A673 (cell line): Measurements from ENCODE around the gene KRTAP10-2. TPM values are rescaled to one million over a fixed set of nuclear protein-coding genes. Genes with fewer than 3 reads are reported as not detected.

ENCODE experiments used
- BruUV-seq: library from RNA; stranded (reverse); fragments of 400-500 nt; replicated peaks from 2 replicates; lab custom pipeline; 2021; lab: Mats Ljungman, UMichigan
- CTCF ChIA-PET: fragments of 300-600 bp; sonication (Branson Sonifier 250); formaldehyde crosslinking; loops from one replicate; lab custom pipeline; 2022; ENCODE audit warnings: antibody characterized with exemption; lab: Charles Lee
- POLR2A ChIA-PET: fragments of 300-600 bp; sonication (Branson Sonifier 250); formaldehyde crosslinking; loops from one replicate; lab custom pipeline; 2022; ENCODE audit warnings: antibody characterized with exemption; ENCODE audit not compliant: low non-redundant PET; lab: Charles Lee
- DNase-seq: peaks from one replicate; pipeline ENCODE4 v3.0.0-alpha.2; 2015; ENCODE audit warnings: low spot score
- H3K27ac ChIP-seq: fragments of 200-600 bp; sonication (generic); 2 replicates; pipeline ENCODE4 v1.5.1; 2016; ENCODE audit warnings: mixed run types, low read depth, mild to moderate bottlenecking, mixed read lengths, antibody characterized with exemption, low read length; ENCODE audit not compliant: poor library complexity, severe bottlenecking
- H3K27me3 ChIP-seq: fragments of 200-600 bp; sonication (generic); replicated peaks from 2 replicates; pipeline ENCODE4 v1.6.1; 2017; ENCODE audit warnings: mixed run types, low read depth, mild to moderate bottlenecking, mixed read lengths, antibody characterized with exemption, low read length; ENCODE audit not compliant: insufficient read depth, poor library complexity
- H3K36me3 ChIP-seq: fragments of 200-600 bp; sonication (generic); 2 replicates; pipeline ENCODE4 v1.6.1; 2016; ENCODE audit warnings: mixed run types, mild to moderate bottlenecking, mixed read lengths, antibody characterized with exemption, low read length; ENCODE audit not compliant: insufficient read depth, poor library complexity, severe bottlenecking
- H3K4me1 ChIP-seq: fragments of 200-600 bp; sonication (generic); 2 replicates; pipeline ENCODE4 v1.6.1; 2017; ENCODE audit warnings: mixed run types, mild to moderate bottlenecking, mixed read lengths, antibody characterized with exemption, low read length; ENCODE audit not compliant: insufficient read depth, poor library complexity, severe bottlenecking
- H3K4me3 ChIP-seq: fragments of 200-600 bp; sonication (generic); 2 replicates; pipeline ENCODE4 v1.5.1; 2016; ENCODE audit warnings: low read depth, mixed run types, mild to moderate bottlenecking, mixed read lengths, low read length; ENCODE audit not compliant: poor library complexity, severe bottlenecking
- H3K9me3 ChIP-seq: fragments of 200-600 bp; sonication (generic); 2 replicates; pipeline ENCODE4 v1.6.1; 2016; ENCODE audit warnings: mixed run types, low read depth, mild to moderate bottlenecking, mixed read lengths, antibody characterized with exemption, low read length; ENCODE audit not compliant: poor library complexity, severe bottlenecking
- EZH2 ChIP-seq: fragments of 200-600 bp; sonication (generic); IDR thresholded peaks from 2 replicates; pipeline ENCODE4 v1.6.1; 2017; ENCODE audit warnings: borderline replicate concordance, low read depth, mild to moderate bottlenecking, mixed read lengths, antibody characterized with exemption, low read length; ENCODE audit not compliant: poor library complexity, severe bottlenecking
- intact Hi-C: fragments of 100-400 bp; cut with micrococcal nuclease; formaldehyde crosslinking; loops from one replicate; pipeline ENCODE4 v1.10.0; 2022; ENCODE audit not compliant: unreplicated experiment
- total RNA-seq: library from RNA; stranded (reverse); gene quantifications from 2 replicates; pipeline ENCODE4 v1.2.3, GENCODE V29; 2021
- TF ChIP-seq, protein P1 (sequence below): fragments of 300-800, 200-600 bp; sonication (generic); conservative IDR thresholded peaks from 2 replicates; pipeline ENCODE4 v1.5.1; 2017; ENCODE audit warnings: low read depth, mild to moderate bottlenecking, antibody characterized with exemption, low read length, moderate library complexity, mixed read lengths

KRTAP10-2 gene
- total RNA-seq, 1 experiment from 2014 or later: 0.69 TPM

DNA sequence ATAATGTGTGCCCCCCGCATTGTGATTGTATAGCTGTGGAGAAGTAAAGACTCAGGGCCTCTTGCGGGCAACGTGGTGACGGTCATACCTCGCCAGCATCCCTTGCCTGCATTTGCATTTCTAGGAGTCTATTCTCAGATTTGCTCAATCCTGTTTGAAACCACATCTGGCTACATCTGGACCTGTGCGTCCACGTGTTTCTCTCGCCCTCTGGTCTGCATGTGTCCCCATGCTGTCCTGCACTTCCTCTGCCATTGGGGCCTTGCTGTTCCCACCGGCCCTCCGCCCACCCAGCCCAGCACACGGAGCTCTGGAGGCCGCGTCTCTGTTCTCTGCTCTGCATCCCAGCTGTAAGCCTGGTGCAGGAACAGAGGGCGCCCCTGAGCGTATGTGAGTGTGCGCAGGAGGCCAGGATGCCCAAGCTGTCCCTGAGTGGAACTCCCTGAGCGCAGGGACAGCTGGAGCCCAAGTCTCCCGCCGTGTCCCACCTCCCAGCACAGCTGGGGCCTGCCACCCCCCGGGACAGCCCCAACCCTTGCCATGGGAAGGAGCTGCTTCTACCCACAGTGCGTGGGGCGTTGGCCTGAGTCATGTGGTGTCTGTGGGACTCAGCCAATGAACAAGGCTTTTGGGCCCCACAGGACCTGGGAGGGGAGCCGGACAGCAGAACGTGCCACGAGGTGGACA, 1.6 kb downstream of the KRTAP10-2 start:
- CTCF ChIA-PET: no interaction called here
- BruUV-seq: no TSS peak
- Histone ChIP-seq H3K27me3 (no peaks in the 10 kb centered on the region), H3K4me1 (no peaks in the 10 kb centered on the region), H3K27ac (no peak overlapping the region), H3K9me3 (no peaks in the 10 kb centered on the region), H3K36me3 (no peaks in the 10 kb centered on the region), H3K4me3 (no peak overlapping the region)
- no peak for DNase-seq
- TF ChIP-seq, protein P1, sequence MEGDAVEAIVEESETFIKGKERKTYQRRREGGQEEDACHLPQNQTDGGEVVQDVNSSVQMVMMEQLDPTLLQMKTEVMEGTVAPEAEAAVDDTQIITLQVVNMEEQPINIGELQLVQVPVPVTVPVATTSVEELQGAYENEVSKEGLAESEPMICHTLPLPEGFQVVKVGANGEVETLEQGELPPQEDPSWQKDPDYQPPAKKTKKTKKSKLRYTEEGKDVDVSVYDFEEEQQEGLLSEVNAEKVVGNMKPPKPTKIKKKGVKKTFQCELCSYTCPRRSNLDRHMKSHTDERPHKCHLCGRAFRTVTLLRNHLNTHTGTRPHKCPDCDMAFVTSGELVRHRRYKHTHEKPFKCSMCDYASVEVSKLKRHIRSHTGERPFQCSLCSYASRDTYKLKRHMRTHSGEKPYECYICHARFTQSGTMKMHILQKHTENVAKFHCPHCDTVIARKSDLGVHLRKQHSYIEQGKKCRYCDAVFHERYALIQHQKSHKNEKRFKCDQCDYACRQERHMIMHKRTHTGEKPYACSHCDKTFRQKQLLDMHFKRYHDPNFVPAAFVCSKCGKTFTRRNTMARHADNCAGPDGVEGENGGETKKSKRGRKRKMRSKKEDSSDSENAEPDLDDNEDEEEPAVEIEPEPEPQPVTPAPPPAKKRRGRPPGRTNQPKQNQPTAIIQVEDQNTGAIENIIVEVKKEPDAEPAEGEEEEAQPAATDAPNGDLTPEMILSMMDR: no peak
- TF ChIP-seq EZH2: no peak
- POLR2A ChIA-PET: no interaction called here
- intact Hi-C loops: loop anchor here (10.0 kb wide), 1 partner anchor 55 kb away; the partner anchor contains the start of gene KRTAP10-7

DNA sequence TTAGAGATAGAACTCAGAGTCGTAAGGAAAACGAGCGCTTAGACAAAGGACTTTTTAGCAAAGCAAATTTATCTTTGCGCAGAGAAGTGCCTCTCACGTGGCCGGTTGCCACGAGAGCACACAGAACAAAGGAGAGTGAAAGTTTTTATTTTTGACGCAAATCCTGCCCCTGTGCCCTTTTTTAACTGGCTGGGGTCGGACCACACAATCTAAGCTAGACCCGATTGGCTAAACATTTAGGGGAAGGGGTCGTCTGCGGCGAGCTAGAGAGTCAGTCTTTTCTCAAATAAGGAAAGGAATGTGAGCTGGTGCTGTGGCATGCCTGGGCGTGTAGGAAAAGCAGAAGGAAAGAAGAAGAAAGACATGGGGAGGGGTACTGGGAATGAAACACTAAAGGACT, 2.4 kb downstream of the KRTAP10-2 start:
- Histone ChIP-seq H3K27ac (no peak overlapping the region), H3K27me3 (no peaks in the 10 kb centered on the region), H3K36me3 (no peaks in the 10 kb centered on the region), H3K4me3 (no peak overlapping the region), H3K9me3 (no peaks in the 10 kb centered on the region), H3K4me1 (no peaks in the 10 kb centered on the region)
- no peak for DNase-seq
- TF ChIP-seq, protein P1: no peak
- no peak for TF ChIP-seq EZH2
- no TSS peak for BruUV-seq
- ChIA-PET POLR2A (no interaction called here), CTCF (no interaction called here)
- intact Hi-C loops: loop anchor here (10.0 kb wide), 1 partner anchor 56 kb away; the partner anchor contains the start of gene KRTAP10-7

DNA sequence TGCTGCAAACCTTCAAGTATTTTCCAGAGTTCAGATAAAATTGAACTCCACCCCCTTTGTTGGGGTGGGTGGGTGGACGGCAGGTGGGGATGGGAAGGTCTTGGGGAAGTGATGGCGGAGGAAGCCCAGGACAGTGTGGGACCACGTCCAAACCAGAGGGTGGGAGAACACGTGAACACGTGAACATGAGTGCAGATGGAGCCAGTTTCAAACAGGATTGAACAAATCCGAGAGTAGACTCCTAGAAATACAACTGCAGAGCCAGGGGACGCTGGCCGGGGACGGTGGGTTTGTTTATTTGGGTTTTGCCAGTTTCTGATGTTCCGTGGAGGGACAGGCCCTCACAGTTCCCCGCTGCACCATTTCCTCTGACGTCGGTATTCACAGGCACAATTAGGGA, 2.9 kb downstream of the KRTAP10-2 start:
- BruUV-seq: no TSS peak
- Histone ChIP-seq H3K27me3 (no peaks in the 10 kb centered on the region), H3K36me3 (no peaks in the 10 kb centered on the region), H3K27ac (no peak overlapping the region), H3K4me1 (no peaks in the 10 kb centered on the region), H3K9me3 (peaks cover 4% of the 10 kb centered on the region), H3K4me3 (no peak overlapping the region)
- intact Hi-C loops: loop anchor here (10.0 kb wide), 1 partner anchor 56 kb away; the partner anchor contains the start of gene KRTAP10-7
- ChIA-PET POLR2A (no interaction called here), CTCF (no interaction called here)
- TF ChIP-seq, protein P1: no peak
- TF ChIP-seq EZH2: no peak
- DNase-seq: no peak
